Hippocampal formation (tissue), 2 donors: ENCODE measurements around the gene GPANK1.

Source experiments
- DNase-seq, 2 donors: peaks; one replicate each; lab custom pipeline; 2025; lab: John Stamatoyannopoulos, UW

GPANK1 gene

DNA sequence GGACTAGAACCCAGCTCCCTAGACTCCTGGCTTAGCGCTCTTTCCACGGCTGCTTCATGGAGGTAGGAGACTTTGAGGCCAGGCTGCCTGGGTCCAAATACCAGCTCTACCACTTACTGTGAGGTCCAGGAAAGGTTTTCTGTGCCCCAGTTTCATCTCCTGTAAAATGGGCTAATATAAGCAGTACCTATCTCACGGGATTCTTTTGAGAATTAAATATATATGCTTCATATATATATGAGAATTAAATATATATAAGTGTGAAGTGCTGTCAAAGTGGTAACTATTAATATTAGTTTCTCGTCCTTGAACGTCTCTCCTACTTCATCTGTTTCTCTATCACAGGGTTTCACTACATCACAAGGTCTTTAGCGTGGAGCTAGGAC lies 26.3 kb upstream of the GPANK1 start:
- no peak for DNase-seq

DNA sequence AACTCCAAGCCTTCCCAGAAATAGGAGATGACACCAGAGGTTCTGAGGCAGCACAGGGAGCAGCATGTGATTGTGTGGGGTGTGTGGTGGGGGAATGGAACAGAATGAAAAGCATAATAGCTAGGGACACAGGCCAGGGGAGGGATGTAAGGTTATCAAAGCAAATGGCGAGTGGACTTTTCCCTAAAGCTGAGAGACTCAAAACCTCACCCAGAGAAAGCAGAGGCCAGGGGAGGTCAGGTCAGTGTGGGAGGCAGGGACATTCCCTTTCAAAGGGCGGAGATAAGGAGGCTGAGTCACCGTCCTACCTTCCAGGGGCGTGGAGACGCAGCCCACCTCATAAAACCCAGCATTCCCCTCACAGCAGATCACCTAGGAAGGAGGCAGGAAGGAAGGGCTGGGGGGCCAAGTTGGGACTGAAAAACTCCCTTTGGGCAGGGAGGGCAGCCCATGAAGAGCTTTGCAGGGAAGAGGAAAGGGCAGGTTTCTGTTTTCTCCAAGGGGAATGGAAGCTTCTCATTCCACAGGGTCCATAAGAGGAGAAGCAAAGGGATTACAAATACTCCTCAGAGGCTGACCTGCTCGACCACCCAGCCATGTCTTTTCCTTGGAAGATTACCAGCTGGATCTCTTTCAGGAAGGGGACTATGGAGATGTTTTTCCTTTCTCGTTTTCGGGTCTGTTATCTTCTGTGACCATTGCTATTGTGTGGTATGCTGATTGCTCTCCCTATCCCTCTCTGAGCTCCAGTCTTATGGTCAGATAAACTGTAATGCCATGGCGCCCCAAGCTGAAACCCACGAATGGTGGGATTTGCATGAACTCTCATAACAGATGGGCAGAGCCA lies 25.7 kb upstream of the GPANK1 start:
- DNase-seq: no peak

DNA sequence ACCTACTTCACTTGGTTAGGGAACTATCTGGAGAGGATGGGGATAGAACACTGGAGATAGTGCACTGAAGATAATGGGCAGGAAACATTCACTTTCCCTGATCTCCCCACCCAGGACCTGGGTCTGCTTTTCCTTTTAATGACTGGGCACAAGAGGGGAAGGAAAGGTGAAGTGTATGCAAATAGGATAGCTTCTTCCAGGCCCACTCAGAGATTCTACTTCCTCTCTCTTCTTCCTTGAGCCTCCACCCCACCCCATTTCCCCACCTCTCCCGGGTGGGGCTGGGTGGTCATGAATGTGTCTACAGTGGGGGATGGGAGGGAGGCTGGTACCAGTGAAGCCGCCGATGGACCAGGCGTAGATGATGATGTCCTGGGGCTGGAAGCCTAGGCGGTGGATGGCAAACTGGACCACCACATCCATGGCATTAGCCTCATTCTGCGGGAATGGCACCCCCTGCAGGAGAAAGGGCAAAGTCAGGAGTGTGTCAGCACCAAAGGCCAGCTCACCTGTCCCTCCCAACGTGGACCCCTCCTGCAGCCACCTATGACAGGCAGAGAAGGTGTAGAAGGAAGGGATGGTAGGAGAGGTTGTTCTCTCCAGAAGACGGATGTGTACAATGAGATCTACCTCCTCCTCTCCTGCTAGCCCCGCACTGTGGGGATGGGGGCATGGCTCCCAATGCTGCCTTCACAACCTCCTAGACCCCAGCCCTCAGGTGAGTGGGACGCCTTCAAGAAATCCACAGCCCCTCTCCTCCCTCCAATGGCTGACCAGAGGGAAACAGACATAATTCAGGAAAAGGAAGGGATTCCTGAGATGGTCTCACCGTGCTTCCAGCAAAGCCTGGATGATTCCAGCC lies 24.7 kb upstream of the GPANK1 start:
- DNase-seq: no peak

DNA sequence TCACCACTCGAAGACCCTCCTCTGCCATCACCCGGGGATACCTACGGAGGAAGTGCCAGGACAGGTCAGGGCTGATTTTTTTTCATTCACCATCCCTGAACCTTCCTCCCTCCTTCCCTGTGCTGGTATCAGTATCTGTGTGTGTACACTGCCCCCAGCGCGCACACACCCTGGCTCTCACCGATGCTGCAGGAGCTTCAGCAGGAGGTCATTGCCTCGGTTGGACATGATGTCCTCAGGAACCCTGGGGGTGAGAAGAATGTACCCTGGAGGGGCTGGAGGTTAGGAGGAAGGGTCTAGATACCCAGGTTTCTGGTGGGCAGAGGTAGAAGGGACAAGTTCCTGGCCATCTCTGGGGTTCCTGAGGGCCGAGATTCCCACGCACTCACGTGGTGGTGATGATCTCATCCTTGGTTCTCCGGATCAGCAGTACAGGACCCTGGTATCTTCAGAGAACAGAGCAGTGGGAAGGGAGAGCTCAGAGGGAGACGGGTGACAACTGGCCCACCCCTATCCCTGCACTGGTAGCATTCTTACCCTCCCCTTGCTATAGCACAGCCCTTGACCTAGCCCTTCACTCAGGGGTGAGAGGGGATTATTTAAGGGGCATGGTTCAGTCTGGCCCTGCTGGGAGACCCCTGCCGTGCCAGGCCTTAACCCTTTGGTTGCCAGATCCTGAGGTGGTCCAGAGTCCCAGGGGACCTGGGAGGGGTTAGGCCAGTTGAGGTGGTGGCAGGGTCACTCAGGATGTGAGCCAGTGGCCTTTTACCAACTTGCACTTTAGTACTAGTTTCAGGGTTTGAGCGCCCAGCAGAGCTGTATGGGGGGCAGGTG lies 23.3 kb upstream of the GPANK1 start:
- no peak for DNase-seq

DNA sequence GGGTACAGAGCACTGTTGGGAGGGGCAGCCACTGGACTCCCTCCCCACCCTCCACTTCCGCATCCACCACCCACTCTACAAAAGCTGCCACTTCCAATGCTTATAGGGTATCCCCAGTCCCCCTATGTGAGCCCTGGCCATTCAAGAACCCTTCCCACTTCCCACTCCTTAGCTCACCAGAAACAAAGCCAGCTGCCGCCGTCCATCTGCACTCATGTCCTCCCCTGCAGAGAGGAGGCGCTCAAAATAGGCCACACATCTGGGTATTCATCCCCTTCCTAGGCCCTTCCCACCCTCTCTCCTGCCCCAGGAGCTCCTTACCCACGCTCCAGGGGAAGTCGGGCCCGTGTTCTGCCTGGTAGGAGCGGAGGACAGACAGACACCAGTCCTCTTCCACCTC lies 22.5 kb upstream of the GPANK1 start:
- DNase-seq: no peak

DNA sequence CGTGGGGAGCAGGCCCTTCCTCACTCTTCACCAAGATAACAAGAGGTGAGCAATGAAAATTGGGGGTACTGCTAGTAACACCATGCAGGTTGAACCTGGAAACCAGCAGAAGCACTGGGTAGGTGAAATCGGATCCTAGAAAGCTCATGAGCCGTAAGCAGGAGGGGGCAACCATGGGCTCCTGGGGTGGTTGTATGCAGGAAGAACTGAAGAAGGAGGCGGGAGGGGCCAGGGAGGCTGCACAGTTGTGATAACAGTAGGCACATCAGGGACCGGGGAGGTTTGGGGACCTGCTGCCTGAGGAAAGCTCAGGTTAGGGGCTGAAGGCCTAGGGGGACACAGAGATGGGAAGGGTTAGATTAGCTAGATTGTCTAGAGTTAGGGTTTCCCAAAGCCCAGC lies 21.7 kb upstream of the GPANK1 start:
- DNase-seq: no peak

DNA sequence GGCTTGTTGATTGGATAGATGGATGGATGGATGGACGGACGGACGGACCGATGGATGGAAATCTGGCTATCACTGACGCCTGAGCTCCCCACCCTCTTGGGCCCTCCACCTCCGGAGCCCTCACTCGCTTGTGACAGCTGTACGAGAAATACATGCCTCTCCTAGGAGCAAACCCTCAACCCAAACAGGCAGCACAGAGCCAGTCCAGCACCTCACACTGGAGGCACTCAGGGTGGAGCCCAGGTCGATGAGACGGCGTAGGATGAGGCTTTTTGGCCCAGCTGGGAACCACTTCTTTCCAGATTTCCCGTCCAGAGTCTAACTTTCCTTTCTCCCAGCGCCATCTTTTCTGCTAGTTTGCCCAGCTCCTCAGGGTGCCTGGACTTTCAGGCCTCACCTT lies 18.8 kb upstream of the GPANK1 start:
- no peak for DNase-seq

DNA sequence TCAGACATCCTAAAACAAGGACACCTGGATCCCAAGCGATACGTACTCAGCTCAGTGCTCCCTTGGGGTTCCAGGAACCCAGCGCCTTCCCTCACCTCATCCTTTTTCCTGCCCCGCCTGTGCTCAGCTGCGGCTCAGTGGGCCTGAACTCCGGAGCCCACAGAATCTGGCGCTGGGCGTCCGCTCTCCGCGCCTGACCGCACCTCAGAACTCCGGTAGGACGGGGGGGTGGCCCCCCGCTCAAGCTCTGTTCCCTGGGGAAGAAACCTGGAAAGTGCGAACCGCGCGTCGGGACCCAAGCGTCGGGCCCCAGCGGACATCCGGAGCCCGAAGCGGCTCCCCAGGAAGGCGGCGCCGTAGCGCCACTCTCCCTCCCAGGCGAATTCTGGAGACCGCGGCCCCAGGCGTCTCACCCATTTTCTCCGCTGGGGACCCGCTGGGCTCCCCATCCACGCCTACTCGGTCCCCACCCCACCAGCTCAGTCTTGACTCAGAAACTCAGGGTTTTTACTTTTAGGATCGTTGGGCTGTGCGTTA lies 16.4 kb upstream of the GPANK1 start:
- peak in 1 of 2 donors; percentile 23 for DNase-seq

DNA sequence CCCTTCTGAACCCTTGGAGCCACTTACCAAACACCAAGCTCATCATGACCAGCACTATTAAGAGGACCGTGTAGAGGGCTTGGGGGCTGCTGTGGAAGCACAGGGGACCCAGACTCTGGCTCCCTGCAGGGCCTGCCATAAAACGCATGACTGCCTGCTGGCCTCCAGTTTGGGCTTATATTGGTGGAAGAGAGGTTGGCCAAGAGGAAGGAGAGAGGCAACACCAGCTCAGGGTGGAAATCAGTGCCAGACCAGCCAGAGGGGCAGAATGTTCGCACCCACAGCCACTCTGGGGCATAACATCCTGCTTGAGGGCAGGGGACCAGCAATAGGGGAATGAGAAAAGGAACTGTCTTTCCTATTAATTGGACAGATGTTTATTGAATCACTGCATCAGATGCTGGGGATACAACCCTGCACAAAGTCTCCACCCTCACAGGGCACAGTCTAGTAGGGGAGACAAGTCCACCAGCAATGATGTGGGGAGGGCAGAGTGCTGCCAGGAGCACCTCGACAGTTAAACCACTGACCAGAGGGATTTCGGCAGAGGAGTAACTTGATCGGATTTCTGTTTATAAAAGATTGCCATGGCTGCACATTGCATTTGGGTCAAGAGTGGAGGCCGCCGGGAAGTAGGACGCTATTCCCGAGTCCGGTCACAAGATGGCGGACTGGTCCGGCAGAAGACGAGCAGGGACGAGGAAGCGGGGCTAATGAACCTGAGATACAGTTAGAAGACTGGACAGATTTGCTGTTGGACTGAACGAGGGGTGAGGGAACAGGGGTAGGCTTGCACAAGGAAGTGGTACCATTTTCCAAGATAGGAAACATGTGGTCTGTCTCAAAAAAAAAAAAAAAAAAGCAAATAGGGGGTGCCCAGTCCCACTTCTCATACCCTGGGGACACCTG lies 15.7 kb upstream of the GPANK1 start, which contains the start of gene LY6G5C:
Gene LY6G5C, minus strand, starts transcription at position 842 of the 909 bp plus-strand sequence. Its CDS starts 694 bp downstream, at position 148.
- DNase-seq: peak; percentile 63 to 83

DNA sequence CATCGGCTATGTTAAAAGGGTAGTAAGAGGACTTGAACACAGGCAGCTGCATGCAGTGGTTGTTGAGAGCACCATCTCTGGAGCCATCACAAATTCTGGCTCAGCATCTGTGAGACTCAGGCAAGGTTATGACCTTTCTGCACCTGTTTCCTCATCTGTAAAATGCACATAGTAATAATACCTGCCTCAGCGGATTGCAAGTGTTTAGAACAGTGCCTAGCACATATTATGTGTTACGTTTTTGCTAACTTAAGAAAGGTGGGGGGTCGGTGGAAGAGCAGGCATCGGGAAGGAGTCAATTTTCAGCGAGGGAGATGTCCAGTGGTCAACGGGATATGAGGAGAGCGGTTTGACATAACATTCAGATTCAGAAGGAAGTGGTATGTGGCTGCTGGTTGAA lies 13.2 kb upstream of the GPANK1 start:
- no peak for DNase-seq

DNA sequence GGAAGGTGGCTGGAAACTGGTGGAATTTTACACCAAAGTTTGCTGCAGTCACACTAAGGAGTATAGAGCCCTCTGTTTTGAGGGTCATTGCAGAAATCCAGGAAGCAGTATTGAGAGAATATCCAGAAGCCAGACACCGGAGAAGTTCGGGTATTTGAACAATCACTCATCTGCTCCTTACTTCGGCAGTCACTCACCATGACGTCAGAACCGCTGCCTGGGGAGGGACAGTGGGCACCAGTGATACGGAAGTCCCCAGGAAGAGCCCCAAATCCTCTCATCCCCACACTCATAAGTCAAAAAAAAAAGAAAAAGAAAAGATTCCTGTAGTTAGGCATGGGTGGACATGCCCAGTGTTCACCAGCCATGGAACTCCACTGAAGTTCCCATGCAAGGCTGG lies 12.1 kb upstream of the GPANK1 start:
- DNase-seq: no peak

DNA sequence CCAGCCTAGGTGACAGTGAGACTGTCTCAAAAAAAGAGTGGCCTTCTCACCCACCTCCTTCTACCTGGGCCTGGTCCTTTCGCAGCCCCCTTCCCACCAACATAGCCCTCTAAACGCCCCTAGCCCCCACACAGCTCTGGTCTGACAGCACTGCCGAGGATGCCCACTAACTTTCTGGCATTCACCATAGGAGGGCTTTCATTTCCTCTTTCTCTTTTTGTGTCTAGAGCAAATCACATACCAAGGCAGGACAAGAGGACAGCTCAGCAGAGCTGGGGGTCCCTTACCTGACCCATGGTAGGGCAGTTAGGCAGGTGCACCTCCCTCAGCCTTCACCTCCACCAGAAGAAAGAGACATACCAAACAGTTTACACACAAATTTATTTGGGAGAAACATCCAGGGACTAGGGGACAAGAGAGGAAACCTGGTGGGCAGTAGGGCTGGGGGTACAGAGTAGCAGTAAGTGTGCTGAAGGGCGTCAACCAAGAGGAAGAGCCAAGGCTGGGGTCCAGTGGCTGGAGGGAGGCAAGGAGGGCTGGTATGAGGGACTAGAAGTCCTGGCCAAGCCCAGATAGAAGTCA lies 11.6 kb upstream of the GPANK1 start:
- DNase-seq: no peak

DNA sequence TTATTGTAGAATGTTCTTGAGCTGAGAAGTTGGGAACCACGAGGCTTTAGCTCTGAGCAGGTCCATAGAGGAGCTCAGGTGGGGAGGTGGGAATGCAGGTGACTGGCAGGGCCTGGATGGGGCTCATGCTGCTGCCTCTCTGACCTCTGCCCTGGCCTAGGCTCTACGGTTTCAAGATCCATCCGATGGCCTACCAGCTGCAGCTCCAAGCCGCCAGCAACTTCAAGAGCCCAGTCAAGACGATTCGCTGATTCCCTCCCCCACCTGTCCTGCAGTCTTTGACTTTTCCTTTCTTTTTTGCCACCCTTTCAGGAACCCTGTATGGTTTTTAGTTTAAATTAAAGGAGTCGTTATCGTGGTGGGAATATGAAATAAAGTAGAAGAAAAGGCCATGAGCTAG lies 4.9 kb upstream of the GPANK1 start, which contains the start of gene LY6G5B:
Gene LY6G5B, plus strand, starts transcription at position 301 of the 400 bp plus-strand sequence. CDS start 975 bp downstream, outside the sequence.
- DNase-seq: no peak

DNA sequence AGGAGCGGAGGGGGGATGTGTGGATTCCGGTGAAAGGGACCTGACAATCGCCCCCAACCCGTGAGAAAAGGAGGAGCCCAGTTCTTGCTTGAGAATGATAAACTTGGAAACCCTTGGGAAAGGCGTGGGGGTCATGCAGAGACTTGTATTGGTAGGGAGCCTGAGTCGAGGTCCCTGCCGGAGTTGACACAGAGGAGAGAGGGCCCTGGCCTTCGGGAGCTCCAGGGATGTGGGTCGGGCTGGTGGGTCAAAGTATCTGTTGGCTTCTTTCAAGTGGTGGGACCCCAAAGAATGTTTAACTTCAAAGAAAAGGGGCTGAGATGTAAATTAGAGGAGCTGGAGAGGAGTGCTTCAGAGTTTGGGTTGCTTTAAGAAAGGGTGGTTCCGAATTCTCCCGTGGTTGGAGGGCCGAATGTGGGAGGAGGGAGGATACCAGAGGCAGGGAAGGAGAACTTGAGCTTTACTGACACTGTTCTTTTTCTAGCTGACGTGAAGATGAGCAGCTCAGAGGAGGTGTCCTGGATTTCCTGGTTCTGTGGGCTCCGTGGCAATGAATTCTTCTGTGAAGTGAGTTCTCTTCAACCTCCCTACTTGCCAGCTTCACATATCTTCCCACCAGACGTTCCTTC lies 1.7 kb upstream of the GPANK1 start:
- DNase-seq: no peak

DNA sequence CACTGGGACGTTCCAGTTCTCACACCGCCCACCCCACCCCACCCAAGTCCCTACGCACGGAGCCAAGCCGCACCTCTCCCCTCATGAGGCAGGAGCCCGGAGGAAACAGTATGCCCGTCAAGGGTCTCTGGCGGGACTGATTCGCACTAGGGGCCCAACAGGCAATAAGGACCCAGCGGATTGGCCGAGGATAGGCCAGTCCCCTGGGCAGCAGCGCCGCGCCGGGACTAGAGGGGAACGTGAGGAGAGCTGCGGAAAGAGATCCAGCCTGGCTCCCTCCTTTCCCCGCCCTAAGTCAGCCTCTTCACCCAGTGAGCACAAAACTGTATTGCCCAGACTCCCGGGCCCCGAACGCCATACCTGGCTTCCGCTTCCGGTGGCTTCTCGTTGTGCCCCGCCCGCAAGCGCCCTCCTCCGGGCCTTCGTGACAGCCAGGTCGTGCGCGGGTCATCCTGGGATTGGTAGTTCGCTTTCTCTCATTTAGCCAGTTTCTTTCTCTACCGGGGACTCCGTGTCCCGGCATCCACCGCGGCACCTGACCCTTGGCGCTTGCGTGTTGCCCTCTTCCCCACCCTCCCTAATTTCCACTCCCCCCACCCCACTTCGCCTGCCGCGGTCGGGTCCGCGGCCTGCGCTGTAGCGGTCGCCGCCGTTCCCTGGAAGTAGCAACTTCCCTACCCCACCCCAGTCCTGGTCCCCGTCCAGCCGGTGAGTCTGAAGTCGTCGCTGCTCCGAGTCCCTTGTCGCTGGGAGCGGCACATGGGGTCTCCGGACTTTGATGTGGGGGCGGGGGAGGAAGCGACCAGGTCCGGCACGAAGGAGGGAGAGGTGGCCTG lies 922 bp upstream of the GPANK1 start, which contains the start of gene CSNK2B:
Gene CSNK2B, plus strand, starts transcription at position 580 of the 836 bp plus-strand sequence. CDS start 752 bp downstream, outside the sequence.
- DNase-seq: peak; percentile 98

DNA sequence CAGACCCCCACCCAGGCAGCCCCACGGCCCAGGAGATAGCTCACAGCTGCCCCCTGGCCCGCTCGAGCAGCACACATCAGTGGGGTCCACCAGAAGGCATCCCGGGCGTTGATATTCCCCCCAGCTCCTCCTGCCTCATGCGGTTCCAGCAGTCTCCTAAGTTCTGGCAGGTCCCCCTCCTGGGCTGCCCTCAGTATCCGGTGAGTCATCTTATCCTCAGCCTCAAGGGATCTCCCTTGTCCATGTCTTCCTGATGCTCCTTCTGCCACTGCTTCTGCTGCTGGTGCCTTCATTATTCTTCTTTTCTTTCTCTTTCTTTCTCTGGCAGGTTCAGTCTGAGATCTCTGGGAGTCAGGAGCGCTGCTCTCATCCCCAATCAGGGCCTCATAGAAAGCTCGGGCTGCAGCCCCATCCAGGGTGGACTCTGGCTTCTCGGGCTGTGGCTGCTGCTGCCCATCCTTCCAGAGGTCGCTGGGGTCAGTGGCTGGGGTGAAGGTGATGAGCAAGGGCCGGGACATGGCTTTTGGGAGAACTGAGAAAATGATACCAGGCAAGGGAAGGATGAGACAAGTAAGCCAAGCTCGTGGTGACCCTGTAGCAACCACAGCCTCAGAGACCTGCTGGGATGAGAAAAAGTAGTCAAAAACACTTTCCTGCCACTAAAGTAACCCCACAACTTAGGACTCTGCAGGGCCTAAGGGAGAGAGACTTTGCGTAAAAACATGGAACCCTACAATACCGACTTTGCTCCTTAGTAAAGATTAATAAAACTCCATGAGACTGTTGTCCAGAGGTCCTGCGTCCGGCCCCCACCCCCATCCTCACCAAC lies 622 bp downstream of the GPANK1 start:
- no peak for DNase-seq

DNA sequence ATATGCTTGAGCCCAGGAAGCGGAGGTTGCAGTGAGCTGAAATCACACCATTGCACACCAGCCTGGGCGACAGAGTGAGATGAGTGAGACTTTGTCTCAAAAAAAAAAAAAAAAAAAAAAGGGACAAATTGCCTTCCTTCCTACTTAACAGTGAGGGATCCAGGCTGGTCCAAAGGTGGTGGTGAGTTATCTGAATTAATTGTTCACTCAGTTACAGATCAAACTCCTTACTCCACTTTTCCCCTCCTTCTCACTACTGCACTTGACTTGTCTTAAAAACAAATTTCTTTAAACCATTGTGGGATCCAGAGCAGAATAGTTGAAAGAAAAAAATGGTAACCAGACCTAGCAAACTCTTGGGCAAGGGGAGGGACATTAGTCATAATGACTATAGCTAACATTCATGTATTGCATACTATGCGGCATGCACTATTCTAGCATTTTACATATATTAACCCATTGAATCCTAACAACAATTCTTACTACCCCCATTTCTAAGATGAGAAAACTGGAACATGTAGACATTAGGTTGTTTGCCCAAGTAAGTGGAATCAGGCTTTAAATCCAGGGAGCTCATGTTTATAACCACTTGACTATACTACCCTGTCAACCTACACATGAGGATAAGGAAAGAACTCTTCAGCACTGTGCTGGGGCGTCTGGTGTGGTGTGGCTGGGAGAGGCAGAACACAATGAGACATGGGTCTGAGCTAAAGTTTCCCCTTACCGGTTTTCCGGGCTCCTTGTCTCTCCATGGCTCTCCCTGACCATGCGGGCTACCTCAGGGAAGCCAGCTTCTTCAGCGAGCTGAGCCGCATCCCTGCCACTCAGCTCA lies 1.5 kb downstream of the GPANK1 start:
- DNase-seq: no peak
